Natural killer cell (primary cell): Measurements from ENCODE around the gene AXIN2. TPM values are rescaled to one million over a fixed set of nuclear protein-coding genes. Genes with fewer than 3 reads are reported as not detected.
"Not testable (repeated sequence)": the region's sequence is repeated elsewhere in the genome, so short reads cannot be mapped to it uniquely, and the experiment has no call there.

Experiments
- ATAC-seq, 3 donors: fragments of 150-1000 bp in 2 of 3; fragments of 200-7000 bp in 1 of 3; cut with Tn5 transposase; 1 replicate in 1 of 3; 2 replicates in 2 of 3; pipeline ENCODE4 v1.10.0; 2021; ENCODE audit warnings: mild to moderate bottlenecking in 2 of 3, moderate library complexity in 2 of 3
- DNase-seq, 2 donors: peaks; one replicate each; pipeline versions ENCODE4 v3.0.0 to v3.0.0-alpha.2; 2013 to 2021; ENCODE audit warnings: mixed read lengths in 1 of 2
- H3K27ac ChIP-seq: one replicate; pipeline ENCODE4 v1.5.1; 2013; ENCODE audit warnings: mild to moderate bottlenecking, low read length
- H3K27me3 ChIP-seq: one replicate; pipeline ENCODE4 v1.6.1; 2013; ENCODE audit warnings: low read length; ENCODE audit not compliant: control insufficient read depth, insufficient read depth
- H3K36me3 ChIP-seq: one replicate; pipeline ENCODE4 v1.6.1; 2013; ENCODE audit warnings: low read length; ENCODE audit not compliant: control insufficient read depth, insufficient read depth
- H3K4me1 ChIP-seq: one replicate; pipeline ENCODE4 v1.6.1; 2013; ENCODE audit warnings: low read length; ENCODE audit not compliant: control insufficient read depth, insufficient read depth
- H3K4me3 ChIP-seq: one replicate; pipeline ENCODE4 v1.5.1; 2013; ENCODE audit warnings: low read length
- H3K9me3 ChIP-seq: one replicate; pipeline ENCODE4 v1.6.1; 2013; ENCODE audit warnings: low read length; ENCODE audit not compliant: control insufficient read depth, insufficient read depth
- H3K27ac Mint-ChIP-seq, 2 donors: one replicate each; pipeline ENCODE4 v1.8.0; 2022; ENCODE audit warnings: mild to moderate bottlenecking in 2 of 2, mixed read lengths in 2 of 2, moderate library complexity in 1 of 2
- H3K27me3 Mint-ChIP-seq, 2 donors: one replicate each; pipeline ENCODE4 v1.8.0; 2022; ENCODE audit warnings: low read depth in 2 of 2, mixed read lengths in 2 of 2
- H3K36me3 Mint-ChIP-seq: one replicate; pipeline ENCODE4 v1.8.0; 2022; ENCODE audit warnings: mixed read lengths
- H3K4me1 Mint-ChIP-seq, 2 donors: one replicate each; pipeline ENCODE4 v1.8.0; 2022; ENCODE audit warnings: mixed read lengths in 2 of 2
- H3K4me3 Mint-ChIP-seq: one replicate; pipeline ENCODE4 v1.8.0; 2022; ENCODE audit warnings: mild to moderate bottlenecking, moderate library complexity, mixed read lengths
- H3K9me3 Mint-ChIP-seq, 2 donors: one replicate each; pipeline ENCODE4 v1.8.0; 2022; ENCODE audit warnings: mixed read lengths in 2 of 2
- CTCF ChIP-seq: fragments of 200-600 bp; IDR thresholded peaks from one replicate; pipeline ENCODE4 v1.8.0; 2022; ENCODE audit warnings: antibody characterized with exemption
- WGBS: methylation state at CpG from one replicate; pipeline ENCODE4 v1.1.7; 2013; ENCODE audit warnings: missing lambda C conversion rate; ENCODE audit not compliant: insufficient coverage; 5-methylcytosine and 5-hydroxymethylcytosine counted together
- intact Hi-C: fragments of 100-400 bp; cut with micrococcal nuclease; formaldehyde crosslinking; loops from one replicate; pipeline ENCODE4 v1.14.2; 2022
- total RNA-seq, 4 donors: library from RNA; stranded (reverse); fragments of 120-200 nt in 1 of 4; gene quantifications; one replicate each; pipeline versions ENCODE4 v1.2.3 to v1.2.4, GENCODE V29; 2013 to 2022

AXIN2 gene
- total RNA-seq, 3 donors from 2014 or later (not counting 1 experiment from before 2014, with no cell fraction given), result 1.3 to 4.1 (median 1.7) TPM

DNA sequence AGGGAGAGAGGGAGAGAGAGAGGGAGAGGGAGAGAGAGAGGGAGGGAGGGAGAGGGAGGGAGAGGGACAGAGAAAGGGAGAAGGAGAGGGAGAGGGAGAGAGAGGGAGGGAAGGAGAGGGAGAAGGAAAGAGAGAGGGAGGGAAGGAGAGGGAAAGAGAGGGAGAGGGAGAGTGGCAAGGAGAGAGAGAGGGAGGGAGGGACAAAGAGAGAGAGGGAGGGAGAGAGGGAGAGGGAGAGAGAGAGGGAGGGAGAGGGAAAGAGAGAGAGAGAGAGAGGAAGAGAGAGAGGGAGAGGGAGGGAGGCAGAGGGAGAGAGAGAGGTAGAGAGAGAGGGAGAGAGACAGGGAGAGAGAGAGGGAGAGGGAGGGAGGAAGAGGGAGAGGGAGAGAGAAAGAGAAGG, 73.5 kb downstream of the AXIN2 start:
- no peak overlapping the region for H3K27ac Mint-ChIP-seq
- no peaks in the 10 kb centered on the region for H3K36me3 ChIP-seq
- no peaks in the 10 kb centered on the region for H3K9me3 ChIP-seq
- no peaks in the 10 kb centered on the region for H3K4me1 ChIP-seq
- DNase-seq, result no peak
- H3K9me3 Mint-ChIP-seq, result no peaks in the 10 kb centered on the region
- no peaks in the 10 kb centered on the region for H3K27me3 ChIP-seq
- H3K27me3 Mint-ChIP-seq, result peaks cover 13 to 22% of the 10 kb centered on the region in 2 donors
- no peaks in the 10 kb centered on the region for H3K36me3 Mint-ChIP-seq
- H3K4me3 ChIP-seq, result no peak overlapping the region
- ATAC-seq, result no peak
- intact Hi-C loops, result no loop called here
- no peaks in the 10 kb centered on the region for H3K4me1 Mint-ChIP-seq
- no peak for TF ChIP-seq CTCF
- H3K27ac ChIP-seq, result no peak overlapping the region
- no peak overlapping the region for H3K4me3 Mint-ChIP-seq

DNA sequence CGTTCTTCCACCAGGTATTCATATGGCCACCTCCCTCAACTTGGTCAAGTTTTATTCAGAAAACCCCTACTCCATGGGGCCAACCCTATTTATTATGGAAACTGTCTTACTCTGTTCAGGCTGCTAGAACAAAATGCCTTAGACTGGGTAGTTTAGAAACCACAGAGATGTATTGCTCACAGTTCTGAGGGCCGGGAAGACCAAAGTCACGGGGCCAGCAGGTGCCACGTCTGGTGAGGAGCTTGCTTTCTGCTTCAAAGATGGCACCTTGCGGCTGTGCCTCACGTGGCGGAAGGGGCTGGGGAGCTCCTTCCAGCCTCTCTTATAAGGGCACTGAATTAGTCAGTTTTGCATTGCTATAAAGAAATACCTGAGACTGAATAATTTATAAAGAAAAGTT, 74.3 kb downstream of the AXIN2 start:
- Mint-ChIP-seq H3K36me3 (no peaks in the 10 kb centered on the region), H3K4me1 (no peaks in the 10 kb centered on the region), H3K9me3 (no peaks in the 10 kb centered on the region), H3K27ac (no peak overlapping the region), H3K27me3 (peaks cover 13 to 22% of the 10 kb centered on the region in 2 donors), H3K4me3 (no peak overlapping the region)
- WGBS, result 79% methylated on average over 7 of the region's 7 CpGs
- intact Hi-C loops, result no loop called here
- Histone ChIP-seq H3K27ac (no peak overlapping the region), H3K9me3 (no peaks in the 10 kb centered on the region), H3K4me1 (no peaks in the 10 kb centered on the region), H3K27me3 (no peaks in the 10 kb centered on the region), H3K36me3 (no peaks in the 10 kb centered on the region), H3K4me3 (no peak overlapping the region)
- no peak for DNase-seq
- ATAC-seq, result no peak
- no peak for TF ChIP-seq CTCF

DNA sequence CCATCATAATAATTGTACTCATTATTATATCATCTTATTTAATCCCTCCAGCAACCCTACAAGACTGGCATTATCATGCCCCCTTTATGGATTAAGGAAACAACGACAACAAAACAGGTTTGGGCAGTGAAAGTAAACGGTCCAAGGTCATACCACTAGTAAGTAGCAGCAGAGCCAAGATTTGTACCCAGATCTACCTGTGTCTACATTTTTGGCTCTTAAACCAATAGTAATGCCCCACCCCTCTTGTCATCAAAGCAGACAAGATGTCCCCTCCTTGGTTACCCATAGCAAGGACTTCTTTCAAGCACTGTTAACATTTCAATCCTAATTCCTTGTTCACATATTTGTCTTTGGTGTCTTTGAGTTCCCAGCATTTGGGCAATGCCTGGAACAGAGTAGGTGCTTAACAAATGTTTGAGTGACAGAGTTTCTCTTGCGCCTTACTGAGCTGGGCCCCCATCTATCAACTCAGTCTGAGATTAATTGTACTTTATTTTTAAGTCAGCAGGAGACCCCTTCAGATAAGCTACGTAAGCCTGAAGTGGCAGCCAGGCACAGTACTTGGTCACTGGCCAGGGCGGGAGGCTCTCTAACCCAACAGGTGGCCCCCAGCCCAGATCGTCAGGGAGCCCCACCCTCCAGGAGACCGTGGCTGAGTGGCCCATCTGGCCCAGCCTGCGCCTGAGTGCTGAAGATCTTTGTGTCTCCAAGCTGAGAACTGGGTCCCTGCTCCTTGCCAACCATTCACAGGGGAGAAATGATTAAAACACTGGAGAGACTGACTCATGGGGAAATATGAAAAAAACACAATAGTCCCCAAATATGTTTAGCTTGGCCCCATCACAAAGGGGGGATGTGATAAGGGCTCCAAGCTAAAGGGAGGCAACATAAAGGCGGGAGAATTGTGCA, 75.8 kb downstream of the AXIN2 start:
- no peak overlapping the region for H3K4me3 Mint-ChIP-seq
- Histone ChIP-seq H3K36me3 (no peaks in the 10 kb centered on the region), H3K9me3 (no peaks in the 10 kb centered on the region), H3K27ac (no peak overlapping the region), H3K27me3 (no peaks in the 10 kb centered on the region), H3K4me3 (no peak overlapping the region), H3K4me1 (no peaks in the 10 kb centered on the region)
- intact Hi-C loops, result no loop called here
- H3K36me3 Mint-ChIP-seq, result no peaks in the 10 kb centered on the region
- ATAC-seq, result no peak
- no peak for TF ChIP-seq CTCF
- peaks cover 11 to 12% of the 10 kb centered on the region in 2 donors for H3K27me3 Mint-ChIP-seq
- no peaks in the 10 kb centered on the region for H3K4me1 Mint-ChIP-seq
- WGBS, result 81% methylated on average over 9 of the region's 9 CpGs
- H3K9me3 Mint-ChIP-seq, result no peaks in the 10 kb centered on the region
- DNase-seq, result no peak
- H3K27ac Mint-ChIP-seq, result no peak overlapping the region

DNA sequence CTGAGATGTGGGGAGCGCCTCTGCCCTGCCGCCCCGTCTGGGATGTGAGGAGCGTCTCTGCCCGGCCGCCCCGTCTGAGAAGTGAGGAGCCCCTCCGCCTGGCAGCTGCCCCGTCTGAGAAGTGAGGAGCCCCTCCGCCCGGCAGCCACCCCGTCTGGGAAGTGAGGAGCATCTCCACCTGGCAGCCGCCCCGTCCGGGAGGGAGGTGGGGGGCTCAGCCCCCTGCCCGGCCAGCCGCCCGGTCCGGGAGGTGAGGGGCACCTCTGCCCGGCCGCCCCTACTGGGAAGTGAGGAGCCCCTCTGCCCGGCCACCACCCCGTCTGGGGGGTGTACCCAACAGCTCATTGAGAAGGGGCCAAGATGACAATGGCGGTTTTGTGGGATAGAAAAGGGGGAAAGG, 77.0 kb downstream of the AXIN2 start:
- H3K4me3 Mint-ChIP-seq, H3K9me3 ChIP-seq, H3K9me3 Mint-ChIP-seq, H3K27ac ChIP-seq, H3K27ac Mint-ChIP-seq, H3K4me3 ChIP-seq, H3K4me1 ChIP-seq, H3K36me3 ChIP-seq, H3K36me3 Mint-ChIP-seq, H3K4me1 Mint-ChIP-seq, H3K27me3 ChIP-seq, ATAC-seq, intact Hi-C loops, DNase-seq: not testable (repeated sequence)
- 98% methylated on average over 23 of the region's 24 CpGs for WGBS
- peaks cover 8 to 12% of the 10 kb centered on the region in 2 donors for H3K27me3 Mint-ChIP-seq
